Neural cell (in vitro differentiated cells): ENCODE results near the gene RHO. TPM values are rescaled to one million over a fixed set of nuclear protein-coding genes. Genes with fewer than 3 reads are reported as not detected.
"Not testable (repeated sequence)": the region's sequence is repeated elsewhere in the genome, so short reads cannot be mapped to it uniquely, and the experiment has no call there.

Experiments used
- H2AFZ ChIP-seq: fragments of 200-600, 300-800 bp; sonication (generic), shearing (Covaris generic); 2 replicates; pipeline ENCODE4 v1.6.0; 2014; ENCODE audit warnings: low read depth, mild to moderate bottlenecking, antibody characterized with exemption, low read length, moderate library complexity
- H3F3A ChIP-seq: fragments of 200-600 bp; shearing (Covaris generic); 2 replicates; pipeline ENCODE4 v1.6.1; 2016; ENCODE audit warnings: mild to moderate bottlenecking, moderate library complexity, mixed read lengths, antibody characterized with exemption, low read length; ENCODE audit not compliant: insufficient read depth, poor library complexity, severe bottlenecking
- H3K27ac ChIP-seq: fragments of 200-600, 300-800 bp; sonication (generic), shearing (Covaris generic); 2 replicates; pipeline ENCODE4 v1.5.1; 2014; ENCODE audit warnings: mild to moderate bottlenecking, low read length, moderate library complexity
- H3K27me3 ChIP-seq: fragments of 300-800, 200-600 bp; sonication (generic), shearing (Covaris generic); 2 replicates; pipeline ENCODE4 v1.6.0; 2014; ENCODE audit warnings: mild to moderate bottlenecking, low read depth, low read length, moderate library complexity; ENCODE audit not compliant: insufficient read depth
- H3K36me3 ChIP-seq: fragments of 300-800, 200-600 bp; sonication (generic), shearing (Covaris generic); 2 replicates; pipeline ENCODE4 v1.5.1; 2014; ENCODE audit warnings: mild to moderate bottlenecking, antibody characterized with exemption, low read length, moderate library complexity; ENCODE audit not compliant: insufficient read depth
- H3K4me2 ChIP-seq: fragments of 300-800, 200-600 bp; sonication (generic), shearing (Covaris generic); 2 replicates; pipeline ENCODE4 v1.6.0; 2014; ENCODE audit warnings: mild to moderate bottlenecking, low read length
- H3K4me3 ChIP-seq: fragments of 300-800, 200-600 bp; sonication (generic), shearing (Covaris generic); 2 replicates; pipeline ENCODE4 v1.5.1; 2014; ENCODE audit warnings: mild to moderate bottlenecking, low read length, moderate library complexity
- H3K79me2 ChIP-seq: fragments of 200-600 bp; shearing (Covaris generic); replicated peaks from 2 replicates; pipeline ENCODE4 v1.6.0; 2014; ENCODE audit warnings: mild to moderate bottlenecking, low read length, moderate library complexity; ENCODE audit not compliant: insufficient read depth
- H3K9ac ChIP-seq: fragments of 300-800, 200-600 bp; sonication (generic), shearing (Covaris generic); 2 replicates; pipeline ENCODE4 v1.6.1; 2016; ENCODE audit warnings: mild to moderate bottlenecking, low read length, mixed read lengths
- H3K9me2 ChIP-seq: fragments of 200-600 bp; shearing (Covaris generic); 2 replicates; pipeline ENCODE4 v1.6.1; 2016; ENCODE audit warnings: mild to moderate bottlenecking, low read length, mixed read lengths; ENCODE audit not compliant: insufficient read depth
- H3K9me3 ChIP-seq: fragments of 200-600, 300-800 bp; sonication (generic), shearing (Covaris generic); 2 replicates; pipeline ENCODE4 v1.6.1; 2016; ENCODE audit warnings: mild to moderate bottlenecking, mixed run types, low read length, moderate library complexity, mixed read lengths
- H4K20me1 ChIP-seq: fragments of 200-600 bp; shearing (Covaris generic); 2 replicates; pipeline ENCODE4 v1.6.1; 2016; ENCODE audit warnings: mild to moderate bottlenecking, mixed run types; ENCODE audit not compliant: insufficient read depth
- EP300 ChIP-seq: fragments of 450-650 bp; conservative IDR thresholded peaks from 2 replicates; pipeline ENCODE4 v1.6.1; 2014; ENCODE audit warnings: antibody characterized with exemption, mild to moderate bottlenecking, moderate library complexity; ENCODE audit not compliant: poor library complexity, severe bottlenecking
- EZH2 ChIP-seq: fragments of 200-600, 300-800 bp; shearing (Covaris generic), sonication (generic); IDR thresholded peaks from 2 replicates; pipeline ENCODE4 v1.6.1; 2014; ENCODE audit warnings: antibody characterized with exemption, low read length, borderline replicate concordance, mild to moderate bottlenecking; ENCODE audit not compliant: insufficient read depth, poor library complexity, severe bottlenecking
- MXI1 ChIP-seq: fragments of 450-650 bp; conservative IDR thresholded peaks from 2 replicates; pipeline ENCODE4 v1.6.1; 2014; ENCODE audit warnings: antibody characterized with exemption, mild to moderate bottlenecking; ENCODE audit not compliant: poor library complexity, severe bottlenecking
- POLR2AphosphoS5 ChIP-seq: IDR thresholded peaks from 2 replicates; pipeline ENCODE4 v1.6.1; 2012
- RAD21 ChIP-seq: fragments of 450-650 bp; conservative IDR thresholded peaks from 2 replicates; pipeline ENCODE4 v1.6.1; 2014; ENCODE audit warnings: antibody characterized with exemption, mild to moderate bottlenecking, moderate library complexity
- SMC3 ChIP-seq: fragments of 450-650 bp; conservative IDR thresholded peaks from 2 replicates; pipeline ENCODE4 v1.6.1; 2014; ENCODE audit warnings: antibody characterized with exemption, mild to moderate bottlenecking, moderate library complexity; ENCODE audit not compliant: poor library complexity
- TAF1 ChIP-seq: IDR thresholded peaks from 2 replicates; pipeline ENCODE4 v1.6.1; 2012; ENCODE audit warnings: low read depth
- polyA plus RNA-seq: library from polyadenylated mRNA; depleted of rRNA; stranded (reverse); fragments of >200 nt; gene quantifications from 2 replicates; pipeline ENCODE4 v1.2.3, GENCODE V29; 2014
- TF ChIP-seq, protein P1 (sequence below): fragments of 450-650 bp; IDR thresholded peaks from 2 replicates; pipeline ENCODE4 v1.5.1; 2014; ENCODE audit warnings: antibody characterized with exemption, mild to moderate bottlenecking, moderate library complexity; ENCODE audit not compliant: poor library complexity, severe bottlenecking
- TF ChIP-seq, protein P2 (sequence below): IDR thresholded peaks from 2 replicates; pipeline ENCODE4 v1.6.1; 2012; ENCODE audit warnings: borderline replicate concordance

Gene RHO
- polyA plus RNA-seq, 1 donor from 2014 or later, result not detected

DNA sequence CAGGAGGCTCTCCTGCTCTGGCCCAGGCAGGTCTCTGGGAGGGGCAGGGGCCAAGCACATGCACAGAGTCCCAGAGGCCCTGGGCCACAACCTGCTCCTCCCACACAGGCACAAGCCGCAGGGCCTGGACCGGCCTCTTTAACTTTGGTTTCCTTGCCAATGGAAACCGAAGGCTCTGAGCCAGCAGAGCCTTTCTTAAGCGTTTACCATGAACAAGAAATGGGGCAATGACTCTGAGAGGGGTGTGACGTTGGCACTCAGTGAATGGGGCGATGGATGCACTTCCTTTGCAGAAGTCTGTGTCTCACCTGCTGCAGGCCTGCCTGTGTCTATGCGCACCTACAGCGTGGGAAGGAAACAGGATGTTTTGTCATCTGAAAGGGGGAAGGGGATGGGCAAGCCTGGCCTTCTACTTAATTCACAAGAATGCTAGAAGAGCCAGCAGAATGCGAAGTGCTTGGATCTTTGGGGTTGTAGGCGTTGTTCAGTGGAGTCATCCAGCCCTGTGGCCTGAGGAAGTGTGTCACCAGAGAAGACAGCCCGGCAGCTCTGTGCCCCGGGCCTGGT, 46.6 kb upstream of the RHO start:
- Histone ChIP-seq H3K4me2 (no peak overlapping the region), H3K27me3 (no peaks in the 10 kb centered on the region), H3K36me3 (no peaks in the 10 kb centered on the region), H3K4me3 (no peak overlapping the region), H3K27ac (no peak overlapping the region), H3K9me2 (no peaks in the 10 kb centered on the region), H3K9me3 (no peaks in the 10 kb centered on the region), H2AFZ (no peak overlapping the region), H3K9ac (no peak overlapping the region), H4K20me1 (no peaks in the 10 kb centered on the region), H3F3A (no peaks in the 10 kb centered on the region), H3K79me2 (no peaks in the 10 kb centered on the region)
- no peak for TF ChIP-seq EP300
- TF ChIP-seq TAF1, result no peak
- no peak for TF ChIP-seq RAD21
- no peak for TF ChIP-seq SMC3
- no peak for TF ChIP-seq EZH2

DNA sequence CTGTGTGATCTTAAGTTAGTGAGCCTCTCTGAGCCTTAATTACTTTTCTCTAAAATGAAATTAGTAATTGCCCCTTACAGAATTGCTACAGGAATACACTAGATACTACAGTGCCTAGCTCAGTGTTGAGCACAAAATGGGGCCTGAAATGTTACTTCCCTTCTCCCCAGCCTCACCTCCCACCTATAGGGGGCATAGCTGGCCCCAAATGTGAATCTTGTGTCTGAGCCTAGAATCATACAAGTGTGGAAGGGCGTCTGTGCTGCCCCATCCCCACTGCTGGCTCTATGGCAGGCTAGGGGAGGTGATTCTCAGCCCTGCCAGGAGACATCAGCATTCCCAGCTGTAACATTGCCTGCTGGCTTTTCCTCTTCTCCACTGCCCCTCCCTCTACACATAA, 45.7 kb upstream of the RHO start:
- Histone ChIP-seq H4K20me1 (no peaks in the 10 kb centered on the region), H3K27ac (no peak overlapping the region), H3K27me3 (no peaks in the 10 kb centered on the region), H3K36me3 (no peaks in the 10 kb centered on the region), H2AFZ (no peak overlapping the region), H3K9me3 (no peaks in the 10 kb centered on the region), H3F3A (no peaks in the 10 kb centered on the region), H3K79me2 (no peaks in the 10 kb centered on the region), H3K4me3 (no peak overlapping the region), H3K4me2 (no peak overlapping the region), H3K9ac (no peak overlapping the region), H3K9me2 (no peaks in the 10 kb centered on the region)
- TF ChIP-seq RAD21 (no peak), MXI1 (no peak), EP300 (no peak), POLR2AphosphoS5 (no peak), SMC3 (no peak), TAF1 (no peak), EZH2 (no peak)
- TF ChIP-seq, protein P1, sequence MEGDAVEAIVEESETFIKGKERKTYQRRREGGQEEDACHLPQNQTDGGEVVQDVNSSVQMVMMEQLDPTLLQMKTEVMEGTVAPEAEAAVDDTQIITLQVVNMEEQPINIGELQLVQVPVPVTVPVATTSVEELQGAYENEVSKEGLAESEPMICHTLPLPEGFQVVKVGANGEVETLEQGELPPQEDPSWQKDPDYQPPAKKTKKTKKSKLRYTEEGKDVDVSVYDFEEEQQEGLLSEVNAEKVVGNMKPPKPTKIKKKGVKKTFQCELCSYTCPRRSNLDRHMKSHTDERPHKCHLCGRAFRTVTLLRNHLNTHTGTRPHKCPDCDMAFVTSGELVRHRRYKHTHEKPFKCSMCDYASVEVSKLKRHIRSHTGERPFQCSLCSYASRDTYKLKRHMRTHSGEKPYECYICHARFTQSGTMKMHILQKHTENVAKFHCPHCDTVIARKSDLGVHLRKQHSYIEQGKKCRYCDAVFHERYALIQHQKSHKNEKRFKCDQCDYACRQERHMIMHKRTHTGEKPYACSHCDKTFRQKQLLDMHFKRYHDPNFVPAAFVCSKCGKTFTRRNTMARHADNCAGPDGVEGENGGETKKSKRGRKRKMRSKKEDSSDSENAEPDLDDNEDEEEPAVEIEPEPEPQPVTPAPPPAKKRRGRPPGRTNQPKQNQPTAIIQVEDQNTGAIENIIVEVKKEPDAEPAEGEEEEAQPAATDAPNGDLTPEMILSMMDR, result no peak
- TF ChIP-seq, protein P2, sequence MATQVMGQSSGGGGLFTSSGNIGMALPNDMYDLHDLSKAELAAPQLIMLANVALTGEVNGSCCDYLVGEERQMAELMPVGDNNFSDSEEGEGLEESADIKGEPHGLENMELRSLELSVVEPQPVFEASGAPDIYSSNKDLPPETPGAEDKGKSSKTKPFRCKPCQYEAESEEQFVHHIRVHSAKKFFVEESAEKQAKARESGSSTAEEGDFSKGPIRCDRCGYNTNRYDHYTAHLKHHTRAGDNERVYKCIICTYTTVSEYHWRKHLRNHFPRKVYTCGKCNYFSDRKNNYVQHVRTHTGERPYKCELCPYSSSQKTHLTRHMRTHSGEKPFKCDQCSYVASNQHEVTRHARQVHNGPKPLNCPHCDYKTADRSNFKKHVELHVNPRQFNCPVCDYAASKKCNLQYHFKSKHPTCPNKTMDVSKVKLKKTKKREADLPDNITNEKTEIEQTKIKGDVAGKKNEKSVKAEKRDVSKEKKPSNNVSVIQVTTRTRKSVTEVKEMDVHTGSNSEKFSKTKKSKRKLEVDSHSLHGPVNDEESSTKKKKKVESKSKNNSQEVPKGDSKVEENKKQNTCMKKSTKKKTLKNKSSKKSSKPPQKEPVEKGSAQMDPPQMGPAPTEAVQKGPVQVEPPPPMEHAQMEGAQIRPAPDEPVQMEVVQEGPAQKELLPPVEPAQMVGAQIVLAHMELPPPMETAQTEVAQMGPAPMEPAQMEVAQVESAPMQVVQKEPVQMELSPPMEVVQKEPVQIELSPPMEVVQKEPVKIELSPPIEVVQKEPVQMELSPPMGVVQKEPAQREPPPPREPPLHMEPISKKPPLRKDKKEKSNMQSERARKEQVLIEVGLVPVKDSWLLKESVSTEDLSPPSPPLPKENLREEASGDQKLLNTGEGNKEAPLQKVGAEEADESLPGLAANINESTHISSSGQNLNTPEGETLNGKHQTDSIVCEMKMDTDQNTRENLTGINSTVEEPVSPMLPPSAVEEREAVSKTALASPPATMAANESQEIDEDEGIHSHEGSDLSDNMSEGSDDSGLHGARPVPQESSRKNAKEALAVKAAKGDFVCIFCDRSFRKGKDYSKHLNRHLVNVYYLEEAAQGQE, result no peak

DNA sequence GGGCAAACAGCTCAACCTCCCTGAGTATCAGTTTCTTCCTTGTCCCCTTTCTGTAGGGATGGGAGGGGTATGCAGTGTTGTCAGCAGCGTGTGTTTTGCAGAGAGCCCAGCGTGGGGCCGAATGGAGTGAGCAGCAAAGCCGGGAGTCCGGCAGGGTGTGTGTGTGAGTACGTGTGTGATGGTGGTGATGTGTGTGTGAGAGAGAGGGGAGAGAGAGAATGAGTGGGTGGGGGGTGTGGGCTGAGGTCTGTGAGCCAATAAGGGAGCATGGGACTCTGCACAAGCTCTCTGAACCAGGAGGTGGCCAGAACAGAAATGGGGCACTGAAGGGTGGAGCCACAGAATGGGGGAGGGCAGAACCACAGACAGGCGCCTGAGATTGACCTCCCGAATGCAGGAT, 44.6 kb upstream of the RHO start:
- H3K36me3 ChIP-seq, result no peaks in the 10 kb centered on the region
- H3K79me2 ChIP-seq, result no peaks in the 10 kb centered on the region
- no peak overlapping the region for H3K4me2 ChIP-seq
- H3K27ac ChIP-seq, result no peak overlapping the region
- H3F3A ChIP-seq, result no peaks in the 10 kb centered on the region
- no peaks in the 10 kb centered on the region for H3K27me3 ChIP-seq
- H2AFZ ChIP-seq, result no peak overlapping the region
- H3K4me3 ChIP-seq, result no peak overlapping the region
- TF ChIP-seq, protein P1, result no peak
- TF ChIP-seq TAF1 (no peak), SMC3 (no peak)
- H3K9me3 ChIP-seq, result no peaks in the 10 kb centered on the region
- H4K20me1 ChIP-seq, result no peaks in the 10 kb centered on the region
- H3K9ac ChIP-seq, result no peak overlapping the region
- no peaks in the 10 kb centered on the region for H3K9me2 ChIP-seq

DNA sequence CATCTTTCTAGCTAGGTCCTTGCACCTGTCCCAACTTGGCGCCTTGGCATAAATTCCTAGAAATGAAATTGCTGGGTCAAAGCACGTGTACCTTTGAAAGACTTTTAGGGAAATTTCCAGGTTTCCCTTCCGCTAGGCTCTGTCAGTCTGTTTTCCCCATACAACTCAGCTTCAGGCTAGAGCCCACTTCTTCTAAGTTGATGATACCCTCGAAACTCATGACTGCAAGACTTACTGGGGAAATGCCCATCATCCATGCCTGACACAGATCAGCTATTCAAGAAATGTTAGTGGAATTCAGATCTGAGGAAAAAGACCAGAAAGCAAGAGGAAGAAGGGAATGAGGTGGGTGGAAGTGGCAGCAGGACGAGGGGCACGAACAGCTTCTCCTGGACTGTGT, 43.3 kb upstream of the RHO start:
- not testable (repeated sequence) for H3K27ac ChIP-seq, H3K27me3 ChIP-seq, H3K36me3 ChIP-seq, H3K9me2 ChIP-seq, H3K79me2 ChIP-seq, H4K20me1 ChIP-seq, H3K4me2 ChIP-seq, H3K4me3 ChIP-seq, H3F3A ChIP-seq, H3K9me3 ChIP-seq, H3K9ac ChIP-seq, H2AFZ ChIP-seq
